Ovary (tissue), 9 donors: ENCODE measurements around the gene MAFB. TPM values are rescaled to one million over a fixed set of nuclear protein-coding genes. Genes with fewer than 3 reads are reported as not detected.

ENCODE experiments used
- DNase-seq, 5 donors: peaks; one replicate each; pipeline ENCODE4 v3.0.0-alpha.2; 2019 to 2020
- H3K27ac ChIP-seq, 2 donors: fragments of 200-600 bp; one replicate each; pipeline versions ENCODE4 v1.5.1 to v1.8.0; 2019 to 2022
- H3K27me3 ChIP-seq: fragments of 200-600 bp; one replicate; pipeline ENCODE4 v1.8.0; 2022
- H3K36me3 ChIP-seq: fragments of 200-600 bp; sonication (generic); one replicate; pipeline ENCODE4 v1.5.1; 2019
- H3K4me1 ChIP-seq: one replicate; pipeline ENCODE4 v1.8.1; 2013; ENCODE audit warnings: mild to moderate bottlenecking, moderate library complexity; ENCODE audit not compliant: insufficient read depth
- H3K4me3 ChIP-seq: fragments of 200-600 bp; sonication (generic); one replicate; pipeline ENCODE4 v1.5.1; 2017
- H3K9me3 ChIP-seq, 2 donors: fragments of 200-600 bp in 1 of 2; sonication (generic) in 1 of 2; one replicate each; pipeline versions ENCODE4 v1.5.1 to v1.8.1; 2013 to 2019; ENCODE audit warnings: mild to moderate bottlenecking in 1 of 2, moderate library complexity in 1 of 2
- EP300 ChIP-seq: sonication (generic); formaldehyde crosslinking; IDR thresholded peaks from one replicate; pipeline ENCODE4 v1.6.1; 2017; ENCODE audit warnings: antibody characterized with exemption
- POLR2A ChIP-seq: fragments of 450-650 bp; IDR thresholded peaks from one replicate; pipeline ENCODE4 v1.6.1; 2017; ENCODE audit warnings: antibody characterized with exemption, mild to moderate bottlenecking, moderate library complexity
- WGBS, 3 donors: extraction: QIAGEN DNeasy Blood & Tissue Kit in 1 of 3; methylation state at CpG; one replicate each; pipeline versions ENCODE4 v1.1.5 to v1.1.7; 2013 to 2017; 5-methylcytosine and 5-hydroxymethylcytosine counted together
- intact Hi-C, 4 donors: fragments of 100-400 bp; cut with DNase I; formaldehyde crosslinking; loops; one replicate each; pipeline versions ENCODE4 v1.11.0 to v1.15.1; 2022 to 2023
- polyA plus RNA-seq, 2 donors: library from polyadenylated mRNA; stranded (reverse); fragments of 200-250 nt in 1 of 2; fragments of 350-450 nt in 1 of 2; fragmentation: Illumina TruSeq in 1 of 2; extraction: RNeasy Lipid Tissue Mini Kit (QIAGEN cat#74804) in 1 of 2; gene quantifications; one replicate each; pipeline ENCODE4 v1.2.3, GENCODE V29; 2013 to 2014
- total RNA-seq, 7 donors: library from RNA; depleted of rRNA in 2 of 7; stranded (reverse); fragments of >200 nt in 2 of 7; fragmentation: NEBNext Ultra II Directional in 3 of 7; extraction: Animal tissue kit (Norgen Biotek cat#: 25700) in 3 of 7; gene quantifications; one replicate each; pipeline versions ENCODE4 v1.1.0 to v1.2.4, GENCODE V29; 2016 to 2023
- TF ChIP-seq, protein P1 (sequence below), 3 donors: fragments of 450-650 bp in 2 of 3; fragments of 200-600 bp in 1 of 3; IDR thresholded peaks; one replicate each; pipeline versions ENCODE4 v1.5.1 to v1.8.0; 2016 to 2022; ENCODE audit warnings: antibody characterized with exemption in 3 of 3, mild to moderate bottlenecking in 1 of 3
- donor health status: DM: no; HTN: no; CAD: no; lungs with moderate emphysema.
- donor health status: DM: no; HTN: no; CAD: no.
- donor health status: Bipolar disorder and iron deficiency.
- donor health status: DM: yes; HTN: yes; CAD: no.
- donor health status: DM: no; HTN: no; CAD: no.
- donor health status: DM: yes; HTN: yes; CAD: no.

MAFB gene
- total and polyA plus RNA-seq, 9 donors: 6.9 to 29.4 (median 11.9) TPM

DNA sequence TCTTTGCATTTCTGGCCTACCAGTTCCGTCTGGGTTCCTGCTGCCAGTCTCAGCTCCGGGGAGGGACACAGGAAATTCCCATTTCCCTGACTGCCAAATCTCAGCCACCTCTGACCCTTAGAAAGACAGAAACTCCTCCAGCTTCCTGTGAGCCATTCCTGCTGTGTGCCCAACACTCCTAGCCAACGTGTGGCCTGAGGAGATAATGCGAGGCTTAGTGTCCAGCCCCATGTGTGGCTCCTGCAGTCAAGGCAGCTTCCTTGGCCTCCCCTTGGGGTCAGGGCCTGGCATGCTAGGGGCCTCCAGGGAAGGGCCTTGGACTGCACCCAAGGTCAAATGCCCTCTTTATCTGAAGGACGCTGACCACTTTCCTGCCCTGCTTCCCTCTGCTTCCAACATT is 45.1 kb downstream of the MAFB start:
- DNase-seq: no peak
- Histone ChIP-seq H3K9me3 (no peaks in the 10 kb centered on the region), H3K4me3 (no peak overlapping the region), H3K27me3 (no peaks in the 10 kb centered on the region), H3K36me3 (no peaks in the 10 kb centered on the region), H3K4me1 (peaks cover 4% of the 10 kb centered on the region), H3K27ac (no peak overlapping the region)
- intact Hi-C loops: no loop called here
- TF ChIP-seq POLR2A: no peak
- TF ChIP-seq EP300: no peak
- TF ChIP-seq, protein P1, sequence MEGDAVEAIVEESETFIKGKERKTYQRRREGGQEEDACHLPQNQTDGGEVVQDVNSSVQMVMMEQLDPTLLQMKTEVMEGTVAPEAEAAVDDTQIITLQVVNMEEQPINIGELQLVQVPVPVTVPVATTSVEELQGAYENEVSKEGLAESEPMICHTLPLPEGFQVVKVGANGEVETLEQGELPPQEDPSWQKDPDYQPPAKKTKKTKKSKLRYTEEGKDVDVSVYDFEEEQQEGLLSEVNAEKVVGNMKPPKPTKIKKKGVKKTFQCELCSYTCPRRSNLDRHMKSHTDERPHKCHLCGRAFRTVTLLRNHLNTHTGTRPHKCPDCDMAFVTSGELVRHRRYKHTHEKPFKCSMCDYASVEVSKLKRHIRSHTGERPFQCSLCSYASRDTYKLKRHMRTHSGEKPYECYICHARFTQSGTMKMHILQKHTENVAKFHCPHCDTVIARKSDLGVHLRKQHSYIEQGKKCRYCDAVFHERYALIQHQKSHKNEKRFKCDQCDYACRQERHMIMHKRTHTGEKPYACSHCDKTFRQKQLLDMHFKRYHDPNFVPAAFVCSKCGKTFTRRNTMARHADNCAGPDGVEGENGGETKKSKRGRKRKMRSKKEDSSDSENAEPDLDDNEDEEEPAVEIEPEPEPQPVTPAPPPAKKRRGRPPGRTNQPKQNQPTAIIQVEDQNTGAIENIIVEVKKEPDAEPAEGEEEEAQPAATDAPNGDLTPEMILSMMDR (IDR thresholded peaks at IDR 0.05): no peak
- 6 to 16% (median 12%) methylated on average over 5 of the region's 5 CpGs for WGBS, 3 donors

DNA sequence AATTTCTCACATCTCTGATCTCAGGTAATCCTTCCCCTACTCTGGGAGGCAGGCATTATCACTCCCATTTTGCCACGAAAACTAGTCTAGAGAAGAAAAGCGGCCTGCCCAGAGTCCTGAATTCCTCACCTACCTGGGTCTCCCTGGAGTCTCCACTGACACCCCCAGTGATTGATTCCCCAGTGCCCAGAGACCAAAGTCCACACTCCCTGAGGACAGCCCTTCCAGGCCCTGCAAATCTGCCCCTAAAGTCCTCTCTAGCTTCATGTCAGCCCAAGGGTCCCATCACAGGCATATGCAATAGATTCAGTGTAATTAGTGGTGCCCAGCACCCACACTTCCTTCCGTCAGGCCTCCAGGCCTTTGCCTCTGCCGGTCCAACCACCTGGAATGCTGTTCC is 47.2 kb downstream of the MAFB start:
- Histone ChIP-seq H3K36me3 (no peaks in the 10 kb centered on the region), H3K27me3 (no peaks in the 10 kb centered on the region), H3K9me3 (no peaks in the 10 kb centered on the region), H3K4me3 (no peak overlapping the region), H3K27ac (no peak overlapping the region), H3K4me1 (peaks cover 4% of the 10 kb centered on the region)
- 79 to 82% (median 81%) methylated on average over 4 of the region's 4 CpGs for WGBS, 3 donors
- intact Hi-C loops: no loop called here
- no peak for DNase-seq
- TF ChIP-seq POLR2A (no peak), EP300 (no peak)
- TF ChIP-seq, protein P1 (IDR thresholded peaks at IDR 0.05): no peak

DNA sequence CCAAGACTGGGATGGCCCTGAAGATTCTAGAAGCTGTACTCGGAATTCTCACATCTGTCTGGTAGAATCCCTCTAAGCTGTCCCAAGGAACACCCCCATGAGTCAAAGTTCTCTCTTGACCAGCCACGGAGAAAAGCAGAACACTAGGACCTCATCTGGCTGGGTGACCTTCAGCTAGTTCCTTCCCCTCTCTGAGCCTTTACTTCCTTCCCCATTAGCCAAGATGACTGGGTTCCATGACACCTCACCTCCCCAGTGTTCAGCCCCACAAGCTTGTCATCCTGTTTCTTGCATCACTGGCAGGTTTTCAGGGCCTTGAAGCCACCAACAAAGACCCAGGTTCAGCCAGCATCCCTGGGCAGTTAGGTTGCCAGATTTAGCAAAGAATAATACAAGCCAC is 47.8 kb downstream of the MAFB start:
- Histone ChIP-seq H3K4me1 (peaks cover 4% of the 10 kb centered on the region), H3K9me3 (no peaks in the 10 kb centered on the region), H3K4me3 (no peak overlapping the region), H3K27me3 (no peaks in the 10 kb centered on the region), H3K36me3 (no peaks in the 10 kb centered on the region), H3K27ac (no peak overlapping the region)
- TF ChIP-seq POLR2A: no peak
- TF ChIP-seq, protein P1 (IDR thresholded peaks at IDR 0.05): no peak
- no peak for TF ChIP-seq EP300
- DNase-seq: no peak
- intact Hi-C loops: no loop called here
- 68 to 77% (median 76%) methylated on average over 2 of the region's 2 CpGs for WGBS, 3 donors

DNA sequence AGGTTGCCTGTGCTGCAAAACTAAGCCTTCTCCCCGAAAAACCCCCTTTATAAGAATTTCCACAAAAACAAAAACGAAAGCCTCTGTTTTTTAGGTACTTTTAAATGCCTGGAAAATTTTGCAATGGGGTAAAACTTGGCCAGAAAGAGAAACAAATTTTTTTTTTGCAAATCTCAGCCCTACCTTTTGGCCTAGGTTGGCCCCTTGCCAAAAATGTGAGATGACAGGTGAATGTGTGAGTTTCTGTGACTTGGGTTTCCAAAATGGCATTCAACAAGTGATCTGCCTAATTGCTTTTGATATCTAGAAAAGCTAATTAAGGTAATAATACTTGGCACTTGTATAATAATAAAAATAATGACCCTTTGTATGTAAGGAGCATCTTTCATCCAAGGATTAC is 48.4 kb downstream of the MAFB start:
- H3K27ac ChIP-seq: no peak overlapping the region
- no peaks in the 10 kb centered on the region for H3K36me3 ChIP-seq
- intact Hi-C loops: no loop called here
- no peak overlapping the region for H3K4me3 ChIP-seq
- WGBS, 3 donors: 89 to 92% (median 90%) methylated on average over 2 of the region's 2 CpGs
- TF ChIP-seq EP300 (no peak), POLR2A (no peak)
- TF ChIP-seq, protein P1 (IDR thresholded peaks at IDR 0.05): no peak
- DNase-seq: no peak
- no peaks in the 10 kb centered on the region for H3K9me3 ChIP-seq
- H3K27me3 ChIP-seq: no peaks in the 10 kb centered on the region
- H3K4me1 ChIP-seq: peaks cover 4% of the 10 kb centered on the region
